ENCODE results near the gene A4GALT. TPM values are rescaled to one million over a fixed set of nuclear protein-coding genes. Genes with fewer than 3 reads are reported as not detected.
A peak's percentile ranks its signal among the peaks of the same experiment; 100 is the strongest.

Gene A4GALT
- total and polyA plus RNA-seq, 2 of the 13 experiments (the other 11 are each of a cell fraction or from before 2014, with no cell fraction given) = 0.09 to 1.1 TPM

GRCh38 chr22:42645938-42646568, 74.6 kb downstream of the A4GALT start (continued):
- no peak for TF ChIP-seq ZFYVE20 (CRISPR knock-in tag; IDR thresholded peaks at IDR 0.05; ENCODE audit: borderline replicate concordance, low read depth)
- TF ChIP-seq ATF7-NPFF (CRISPR knock-in tag; IDR thresholded peaks at IDR 0.05; ENCODE audit: low read depth) = peak; percentile 66; the same call in 1 of the 2 replicates
- no peak for TF ChIP-seq ARHGAP35 (CRISPR knock-in tag; IDR thresholded peaks at IDR 0.05; ENCODE audit: borderline replicate concordance)
- no peak for TF ChIP-seq DBP (CRISPR knock-in tag; IDR thresholded peaks at IDR 0.05; ENCODE audit: not compliant biosample characterization)
- TF ChIP-seq, protein P1, sequence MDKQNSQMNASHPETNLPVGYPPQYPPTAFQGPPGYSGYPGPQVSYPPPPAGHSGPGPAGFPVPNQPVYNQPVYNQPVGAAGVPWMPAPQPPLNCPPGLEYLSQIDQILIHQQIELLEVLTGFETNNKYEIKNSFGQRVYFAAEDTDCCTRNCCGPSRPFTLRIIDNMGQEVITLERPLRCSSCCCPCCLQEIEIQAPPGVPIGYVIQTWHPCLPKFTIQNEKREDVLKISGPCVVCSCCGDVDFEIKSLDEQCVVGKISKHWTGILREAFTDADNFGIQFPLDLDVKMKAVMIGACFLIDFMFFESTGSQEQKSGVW (CRISPR knock-in tag; IDR thresholded peaks at IDR 0.05; ENCODE audit: borderline replicate concordance) = no peak
- TF ChIP-seq ZNF468 (CRISPR knock-in tag; IDR thresholded peaks at IDR 0.05) = no peak
- TF ChIP-seq, protein P2, sequence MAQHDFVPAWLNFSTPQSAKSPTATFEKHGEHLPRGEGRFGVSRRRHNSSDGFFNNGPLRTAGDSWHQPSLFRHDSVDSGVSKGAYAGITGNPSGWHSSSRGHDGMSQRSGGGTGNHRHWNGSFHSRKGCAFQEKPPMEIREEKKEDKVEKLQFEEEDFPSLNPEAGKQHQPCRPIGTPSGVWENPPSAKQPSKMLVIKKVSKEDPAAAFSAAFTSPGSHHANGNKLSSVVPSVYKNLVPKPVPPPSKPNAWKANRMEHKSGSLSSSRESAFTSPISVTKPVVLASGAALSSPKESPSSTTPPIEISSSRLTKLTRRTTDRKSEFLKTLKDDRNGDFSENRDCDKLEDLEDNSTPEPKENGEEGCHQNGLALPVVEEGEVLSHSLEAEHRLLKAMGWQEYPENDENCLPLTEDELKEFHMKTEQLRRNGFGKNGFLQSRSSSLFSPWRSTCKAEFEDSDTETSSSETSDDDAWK (CRISPR knock-in tag; IDR thresholded peaks at IDR 0.05) = no peak
- no peak for TF ChIP-seq ZNF775 (CRISPR knock-in tag; IDR thresholded peaks at IDR 0.05; ENCODE audit: borderline replicate concordance)
- TF ChIP-seq ZNF772 (CRISPR knock-in tag; IDR thresholded peaks at IDR 0.05) = peak; percentile 12; the same call in 1 of the 2 replicates
- no peak for TF ChIP-seq USF2 (IDR thresholded peaks at IDR 0.05; ENCODE audit: low read depth, low read length)
- TF ChIP-seq USF2 (CRISPR knock-in tag; IDR thresholded peaks at IDR 0.05; ENCODE audit: borderline replicate concordance) = no peak
- TF ChIP-seq, protein P3, sequence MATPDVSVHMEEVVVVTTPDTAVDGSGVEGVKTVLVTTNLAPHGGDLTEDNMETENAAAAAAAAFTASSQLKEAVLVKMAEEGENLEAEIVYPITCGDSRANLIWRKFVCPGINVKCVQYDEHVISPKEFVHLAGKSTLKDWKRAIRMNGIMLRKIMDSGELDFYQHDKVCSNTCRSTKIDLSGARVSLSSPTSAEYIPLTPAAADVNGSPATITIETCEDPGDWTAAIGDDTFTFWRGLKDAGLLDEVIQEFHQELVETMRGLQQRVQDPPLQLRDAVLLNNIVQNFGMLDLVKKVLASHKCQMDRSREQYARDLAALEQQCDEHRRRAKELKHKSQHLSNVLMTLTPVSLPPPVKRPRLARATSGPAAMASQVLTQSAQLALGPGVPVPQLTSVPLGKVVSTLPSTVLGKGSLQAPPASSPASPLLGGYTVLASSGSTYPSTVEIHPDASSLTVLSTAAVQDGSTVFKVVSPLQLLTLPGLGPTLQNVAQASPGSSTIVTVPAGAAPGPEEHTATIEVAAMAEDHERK (CRISPR knock-in tag; IDR thresholded peaks at IDR 0.05; ENCODE audit: low read depth) = no peak
- no peak for TF ChIP-seq ZNF33A (CRISPR knock-in tag; IDR thresholded peaks at IDR 0.05; ENCODE audit: borderline replicate concordance)
- peak; percentile 86; the same call in 1 of the 2 replicates for TF ChIP-seq ZNF451 (CRISPR knock-in tag; IDR thresholded peaks at IDR 0.05)
- TF ChIP-seq, protein P4, sequence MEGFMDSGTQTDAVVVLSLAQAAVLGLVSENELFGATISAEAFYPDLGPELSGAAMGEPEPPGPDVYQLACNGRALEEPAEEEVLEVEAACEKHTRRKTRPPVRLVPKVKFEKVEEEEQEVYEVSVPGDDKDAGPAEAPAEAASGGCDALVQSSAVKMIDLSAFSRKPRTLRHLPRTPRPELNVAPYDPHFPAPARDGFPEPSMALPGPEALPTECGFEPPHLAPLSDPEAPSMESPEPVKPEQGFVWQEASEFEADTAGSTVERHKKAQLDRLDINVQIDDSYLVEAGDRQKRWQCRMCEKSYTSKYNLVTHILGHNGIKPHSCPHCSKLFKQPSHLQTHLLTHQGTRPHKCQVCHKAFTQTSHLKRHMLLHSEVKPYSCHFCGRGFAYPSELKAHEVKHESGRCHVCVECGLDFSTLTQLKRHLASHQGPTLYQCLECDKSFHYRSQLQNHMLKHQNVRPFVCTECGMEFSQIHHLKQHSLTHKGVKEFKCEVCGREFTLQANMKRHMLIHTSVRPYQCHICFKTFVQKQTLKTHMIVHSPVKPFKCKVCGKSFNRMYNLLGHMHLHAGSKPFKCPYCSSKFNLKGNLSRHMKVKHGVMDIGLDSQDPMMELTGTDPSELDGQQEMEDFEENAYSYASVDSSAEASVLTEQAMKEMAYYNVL (CRISPR knock-in tag; IDR thresholded peaks at IDR 0.05; ENCODE audit: borderline replicate concordance) = no peak
- TF ChIP-seq ASH2L (IDR thresholded peaks at IDR 0.05; ENCODE audit: insufficient read length, low read depth, low read length) = no peak
- peak; percentile 18; the same call in 1 of the 2 replicates for TF ChIP-seq CTCF (CRISPR knock-in tag; IDR thresholded peaks at IDR 0.05)

All from HepG2 (cell line).